T-helper 22 cell (primary cell): ENCODE data around the gene FSTL5.

Source experiments
- DNase-seq: peaks from one replicate; pipeline ENCODE4 v3.0.0-alpha.2; 2020; ENCODE audit warnings: low read depth

FSTL5 gene

DNA sequence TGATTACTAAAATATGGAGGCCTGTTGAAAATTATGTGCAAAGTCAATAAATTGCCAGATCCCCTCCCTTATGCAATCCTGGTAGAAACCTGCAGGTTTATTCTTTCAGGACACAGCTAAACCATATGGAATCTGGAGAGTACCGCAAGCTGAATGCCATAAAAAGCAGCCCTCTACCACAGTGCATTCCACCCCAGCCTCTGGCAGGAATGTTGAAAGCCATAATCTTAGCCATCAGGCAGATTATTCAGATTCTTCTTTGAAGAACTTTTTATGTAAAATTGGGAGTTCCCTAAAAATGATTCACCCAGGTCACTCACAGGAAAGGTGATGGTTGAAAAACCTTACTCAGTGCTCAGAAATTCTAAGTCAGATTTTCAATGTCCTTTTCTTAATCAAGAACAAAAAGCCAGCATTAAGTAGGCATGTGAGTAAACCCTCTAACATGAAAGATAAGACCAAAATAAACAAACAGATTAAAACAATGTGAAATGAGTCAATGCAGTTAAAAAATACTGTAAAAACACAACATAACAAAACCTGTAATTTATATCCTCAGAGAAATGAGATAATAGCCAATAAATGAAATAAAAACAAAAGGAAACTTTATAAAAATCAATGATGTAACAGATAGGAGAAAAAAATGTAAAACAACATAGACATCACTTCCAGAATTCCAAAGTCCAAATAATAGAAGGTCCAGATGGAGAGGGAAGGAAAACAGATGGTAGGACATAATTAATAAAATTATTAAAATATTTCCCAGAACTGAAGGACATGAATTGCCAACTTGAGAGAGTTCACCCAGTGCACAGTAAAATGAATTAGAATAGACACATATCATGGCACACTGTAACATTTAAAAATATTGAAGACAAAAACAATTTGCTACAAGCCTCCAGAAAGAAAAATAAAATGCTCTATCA is 226.9 kb downstream of the FSTL5 start:
- no peak for DNase-seq

DNA sequence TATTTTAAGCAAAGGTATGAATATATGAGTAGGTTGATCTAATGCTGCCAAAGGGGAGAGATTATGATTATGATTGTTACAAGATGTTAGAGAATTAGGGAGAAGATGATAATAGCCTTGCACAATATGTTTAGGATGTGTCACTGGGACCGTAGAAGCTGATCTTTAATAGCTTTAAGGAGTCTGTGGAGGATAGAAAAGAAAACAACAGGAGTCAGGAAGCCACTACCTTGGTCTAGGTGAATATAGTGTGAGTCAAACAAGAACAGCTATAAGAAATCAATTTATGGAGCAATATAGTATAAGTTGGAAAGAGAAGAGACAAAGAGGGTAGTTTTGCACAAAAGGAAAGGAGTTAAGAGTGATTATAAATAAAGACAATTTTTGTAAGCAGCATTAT is 232.7 kb downstream of the FSTL5 start:
- no peak for DNase-seq

DNA sequence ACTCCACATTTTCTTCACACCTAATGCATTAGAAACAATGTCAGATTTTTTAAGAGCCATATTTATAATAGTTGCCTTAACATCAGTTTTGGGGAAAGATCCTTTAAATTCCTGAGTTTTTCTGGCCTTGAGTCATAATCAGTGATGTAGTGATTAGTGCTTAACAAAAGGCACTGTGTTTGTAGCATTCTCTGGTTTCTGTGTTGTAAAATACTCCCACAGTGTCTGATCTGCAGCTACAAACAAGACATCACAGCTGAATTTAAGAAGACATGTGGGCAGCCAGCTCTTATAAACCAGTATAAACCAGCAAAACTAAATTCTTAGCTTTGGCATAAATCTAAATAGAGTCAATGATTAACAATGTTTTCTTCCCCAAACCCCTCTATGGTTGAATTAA is 233.8 kb downstream of the FSTL5 start:
- DNase-seq = no peak

- DNase-seq = no peak
Measured at GRCh38 chr4:161926033-161926828, 237.6 kb downstream of the FSTL5 start.

DNA sequence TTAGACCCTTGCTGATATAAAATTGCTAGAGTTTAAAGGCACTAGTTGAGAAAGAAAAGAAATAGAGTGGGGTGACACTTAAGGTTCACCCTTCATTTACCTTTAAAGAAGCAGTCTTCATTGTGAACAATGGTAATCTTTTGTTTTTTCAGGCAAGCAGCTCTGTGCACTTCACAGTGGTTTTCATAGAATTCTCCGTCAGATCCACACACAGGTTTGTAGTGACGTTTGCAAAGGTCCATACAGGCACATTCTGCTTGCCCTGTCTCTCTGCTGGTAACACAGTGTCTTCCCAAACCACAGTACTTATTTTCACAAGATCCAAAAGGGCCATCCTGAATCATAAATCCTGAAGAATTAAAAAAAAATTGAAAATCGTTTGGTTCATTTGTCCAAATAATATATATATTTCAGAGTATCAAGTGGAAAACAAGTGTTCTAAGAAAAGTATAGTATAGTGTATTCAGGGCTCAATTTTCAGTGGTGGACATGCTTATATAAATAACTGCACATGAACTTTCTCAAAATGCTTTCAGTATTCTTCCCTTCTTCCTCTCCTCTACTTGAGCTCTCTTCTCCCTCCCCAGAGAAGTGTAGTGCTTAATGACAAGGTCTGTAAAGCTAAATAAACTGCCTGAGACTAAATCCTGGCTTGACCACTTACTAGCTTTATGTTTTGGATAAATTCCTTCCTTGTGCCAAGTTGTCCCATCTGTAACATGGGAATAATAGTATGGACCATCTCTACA is 243.3 kb downstream of the FSTL5 start:
- no peak for DNase-seq

DNA sequence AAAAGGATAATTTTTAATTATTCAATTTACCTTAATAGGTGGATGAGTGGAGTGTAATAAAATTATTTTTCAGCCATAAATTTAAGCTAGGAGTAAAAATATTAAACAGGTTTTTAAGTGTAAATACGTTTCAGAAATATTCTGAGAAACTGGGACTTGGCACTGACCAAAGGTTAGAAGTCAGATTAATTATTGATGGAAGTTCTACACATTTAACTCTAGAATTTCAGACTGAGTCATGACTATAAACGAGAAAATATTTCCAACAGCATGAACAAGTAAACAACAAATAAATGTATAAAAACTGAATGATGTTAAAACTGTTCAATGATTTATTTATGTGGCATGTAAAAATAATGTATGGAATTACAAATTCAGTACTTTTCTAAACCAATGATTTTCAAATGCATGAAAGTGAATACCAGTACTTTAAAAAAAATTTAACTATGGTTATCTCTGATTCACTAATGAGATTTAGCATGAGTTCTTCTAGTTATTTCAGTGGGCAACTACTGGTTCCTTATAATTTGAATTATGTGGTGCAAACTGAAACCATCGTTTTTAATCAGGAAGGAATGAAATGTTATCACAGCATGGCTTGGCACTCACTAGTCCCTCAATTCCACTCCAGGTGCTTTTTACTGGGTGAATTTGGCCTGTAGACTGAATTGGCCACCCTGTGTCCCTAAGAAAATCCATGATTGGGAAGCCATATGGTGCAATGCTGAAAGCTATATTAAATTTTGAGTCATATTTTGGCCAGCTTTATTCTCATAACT is 244.2 kb downstream of the FSTL5 start:
- DNase-seq = no peak

- no peak for DNase-seq
Measured at GRCh38 chr4:161916035-161916434, 247.8 kb downstream of the FSTL5 start.

DNA sequence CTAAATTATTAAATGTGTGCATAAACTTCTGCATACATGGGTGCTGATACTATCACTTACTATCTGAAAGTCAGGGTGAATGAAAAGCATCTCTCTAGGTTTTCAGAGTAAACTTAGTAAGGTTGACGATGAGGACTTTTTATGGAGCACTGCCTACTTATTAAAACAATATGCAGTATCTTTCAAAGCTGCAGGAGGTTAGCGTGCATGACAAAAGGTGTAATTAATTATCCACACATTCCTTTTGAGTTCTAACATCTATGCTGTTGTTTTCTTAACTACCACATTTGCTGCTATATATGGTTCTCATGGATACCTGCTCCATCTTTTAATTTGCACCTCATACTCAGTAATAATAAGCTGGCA is 256.2 kb downstream of the FSTL5 start:
- DNase-seq = no peak

- DNase-seq = no peak
Measured at GRCh38 chr4:161906836-161907589, 256.8 kb downstream of the FSTL5 start.

GRCh38 chr4:161900110-161900509 is 263.7 kb downstream of the FSTL5 start:
- no peak for DNase-seq

- DNase-seq = no peak
Measured at GRCh38 chr4:161894493-161895167, 269.2 kb downstream of the FSTL5 start.

- no peak for DNase-seq
Measured at GRCh38 chr4:161894014-161894413, 269.8 kb downstream of the FSTL5 start.

DNA sequence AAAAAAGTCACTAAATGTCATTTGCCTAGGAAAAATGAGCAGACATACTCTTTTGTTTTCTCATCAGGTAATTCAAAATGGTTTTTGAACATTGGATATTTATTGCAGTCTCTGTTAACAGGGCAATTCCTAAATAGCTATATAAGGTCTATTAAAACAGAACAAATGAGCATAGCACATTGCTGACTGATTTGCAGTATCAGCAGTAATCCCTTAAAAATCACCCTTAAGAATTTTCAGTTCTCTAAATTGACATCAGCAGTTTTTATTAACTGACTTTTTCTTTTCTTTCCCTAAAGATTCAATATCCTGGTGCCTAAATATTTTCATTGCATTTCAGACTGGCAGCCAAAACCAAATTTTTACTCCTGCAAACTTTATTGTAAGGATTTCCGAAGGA is 270.2 kb downstream of the FSTL5 start:
- no peak for DNase-seq

- DNase-seq = no peak
Measured at GRCh38 chr4:161892951-161893350, 270.8 kb downstream of the FSTL5 start.

DNA sequence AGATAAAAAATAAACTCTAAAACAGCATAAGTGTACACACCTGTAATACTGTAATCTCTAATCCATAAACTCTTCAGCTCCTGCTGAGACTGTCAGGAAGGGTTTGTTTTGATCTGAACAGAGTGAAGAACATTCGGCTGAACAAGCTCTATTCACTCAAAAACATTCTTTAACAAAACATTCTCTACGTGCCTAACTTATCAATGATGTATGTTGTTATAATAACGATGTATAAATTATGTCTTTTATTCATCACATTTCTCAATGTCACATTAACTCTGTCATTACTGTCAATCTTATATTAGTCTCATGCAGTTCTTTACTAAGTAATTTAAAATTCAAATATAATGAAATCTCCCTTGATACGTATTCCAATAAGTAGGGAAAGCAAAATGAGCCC is 280.6 kb downstream of the FSTL5 start:
- DNase-seq = no peak

GRCh38 chr4:161881370-161881769 is 282.4 kb downstream of the FSTL5 start:
- no peak for DNase-seq

- DNase-seq = no peak
Measured at GRCh38 chr4:161869511-161869910, 294.3 kb downstream of the FSTL5 start.

DNA sequence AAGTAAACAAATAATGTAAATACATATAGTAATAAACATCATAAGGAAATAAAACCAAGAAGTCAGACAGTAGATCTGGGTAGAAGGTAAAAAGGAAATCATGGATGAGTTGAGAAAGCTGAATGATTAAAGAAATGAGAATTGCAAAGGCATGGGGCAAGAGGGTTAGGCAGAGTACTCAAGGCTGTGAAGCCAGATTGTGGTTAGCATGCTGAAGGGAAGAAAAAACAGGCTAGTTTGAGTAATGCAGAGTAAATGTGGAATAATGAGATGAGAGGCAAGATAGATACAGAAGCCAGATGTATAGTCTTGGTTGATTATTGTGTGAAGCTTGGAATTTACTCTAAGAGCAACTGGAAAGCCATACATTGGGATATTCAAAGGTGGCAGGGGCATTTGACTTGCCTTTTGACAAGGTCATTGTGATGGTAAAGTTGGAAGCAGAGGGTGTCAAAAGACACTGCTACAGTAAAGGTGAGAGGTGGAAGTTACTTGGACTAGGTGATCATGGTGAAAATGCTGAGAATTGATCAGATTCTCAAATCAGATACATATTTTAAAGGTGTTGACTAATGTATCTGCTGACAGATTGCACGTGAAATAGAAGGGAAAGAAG is 307.0 kb downstream of the FSTL5 start:
- no peak for DNase-seq

DNA sequence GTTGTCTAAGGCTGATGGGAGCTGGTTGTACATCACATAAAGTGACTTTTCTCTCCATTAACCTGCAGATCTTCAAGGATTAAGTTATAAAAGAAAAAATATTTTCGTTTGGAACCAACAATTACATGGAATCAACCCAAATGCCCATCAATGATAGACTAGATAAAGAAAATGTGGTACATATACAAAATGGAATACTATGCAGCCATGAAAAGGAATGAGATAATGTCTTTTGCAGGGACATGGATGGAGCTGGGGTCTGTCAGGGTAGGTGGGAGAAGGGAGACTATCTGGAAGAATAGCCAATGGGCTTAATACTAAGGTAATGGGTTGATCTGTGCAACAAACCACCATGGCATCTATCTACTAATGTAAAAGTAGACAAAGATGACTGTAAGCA is 313.2 kb downstream of the FSTL5 start:
- DNase-seq = no peak

- no peak for DNase-seq
Measured at GRCh38 chr4:161841759-161842158, 322.0 kb downstream of the FSTL5 start.
